ENCODE measurements around the gene SETD3.

The SETD3 gene

GRCh38 chr14:99479906-99480869 lies at the start of gene SETD3:
TSS of gene SETD3 (minus strand) at chr14:99480859. CDS start at chr14:99465805, 15,054 bp downstream.
- DNase-seq, result peak; percentile 66

DNA sequence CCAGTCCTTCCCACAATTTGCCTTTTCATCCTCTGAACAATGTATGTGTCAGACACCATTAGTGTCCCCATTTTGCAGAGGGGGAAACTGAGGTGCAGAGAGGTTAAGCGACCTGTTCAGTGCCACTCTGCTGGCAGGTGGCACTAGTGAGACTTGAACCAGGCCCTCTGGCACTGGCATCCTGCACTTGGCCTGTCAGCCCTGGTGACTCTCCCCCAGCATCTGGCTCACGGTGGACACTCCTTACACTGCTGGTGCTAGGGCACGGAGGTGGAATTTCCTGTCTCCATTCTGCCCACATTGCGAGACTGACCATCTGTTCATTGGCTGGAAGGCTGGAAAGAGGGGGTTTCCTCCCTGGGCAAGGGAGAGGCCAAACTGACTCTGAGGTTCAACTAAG lies 49.2 kb upstream of the SETD3 start:
- no peak for DNase-seq

- no peak for DNase-seq
Measured at GRCh38 chr14:99527427-99528076, 46.9 kb upstream of the SETD3 start.

GRCh38 chr14:99527026-99527425 lies 46.4 kb upstream of the SETD3 start:
- DNase-seq, result no peak

GRCh38 chr14:99525699-99526080 lies 45.0 kb upstream of the SETD3 start:
- no peak for DNase-seq

GRCh38 chr14:99524804-99525698 lies 44.4 kb upstream of the SETD3 start:
- no peak for DNase-seq

GRCh38 chr14:99524091-99524661 lies 43.5 kb upstream of the SETD3 start:
- DNase-seq, result no peak

- DNase-seq, result no peak
Measured at GRCh38 chr14:99523704-99524055, 43.0 kb upstream of the SETD3 start.

- DNase-seq, result no peak
Measured at GRCh38 chr14:99522934-99523703, 42.5 kb upstream of the SETD3 start.

- DNase-seq, result no peak
Measured at GRCh38 chr14:99522457-99522891, 41.8 kb upstream of the SETD3 start.

DNA sequence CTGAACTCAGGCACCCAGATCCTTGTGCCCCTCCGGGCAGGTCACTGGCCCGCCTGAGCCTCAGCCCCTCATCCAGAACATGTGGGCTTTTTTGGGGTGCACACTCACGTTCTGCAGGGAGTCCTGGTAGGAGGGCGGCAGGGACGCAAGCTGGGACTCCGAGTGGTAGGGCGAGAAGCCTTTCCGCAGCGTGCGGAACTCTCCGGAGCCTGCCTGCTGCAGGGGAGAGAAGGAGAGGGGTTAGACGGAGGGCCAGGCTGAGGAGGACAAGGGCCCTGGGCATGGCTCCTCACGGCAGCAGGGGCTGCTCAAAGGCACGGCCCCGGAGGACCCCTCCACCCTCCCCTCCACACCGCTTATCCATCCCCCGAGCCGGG lies 41.4 kb upstream of the SETD3 start:
- no peak for DNase-seq

DNA sequence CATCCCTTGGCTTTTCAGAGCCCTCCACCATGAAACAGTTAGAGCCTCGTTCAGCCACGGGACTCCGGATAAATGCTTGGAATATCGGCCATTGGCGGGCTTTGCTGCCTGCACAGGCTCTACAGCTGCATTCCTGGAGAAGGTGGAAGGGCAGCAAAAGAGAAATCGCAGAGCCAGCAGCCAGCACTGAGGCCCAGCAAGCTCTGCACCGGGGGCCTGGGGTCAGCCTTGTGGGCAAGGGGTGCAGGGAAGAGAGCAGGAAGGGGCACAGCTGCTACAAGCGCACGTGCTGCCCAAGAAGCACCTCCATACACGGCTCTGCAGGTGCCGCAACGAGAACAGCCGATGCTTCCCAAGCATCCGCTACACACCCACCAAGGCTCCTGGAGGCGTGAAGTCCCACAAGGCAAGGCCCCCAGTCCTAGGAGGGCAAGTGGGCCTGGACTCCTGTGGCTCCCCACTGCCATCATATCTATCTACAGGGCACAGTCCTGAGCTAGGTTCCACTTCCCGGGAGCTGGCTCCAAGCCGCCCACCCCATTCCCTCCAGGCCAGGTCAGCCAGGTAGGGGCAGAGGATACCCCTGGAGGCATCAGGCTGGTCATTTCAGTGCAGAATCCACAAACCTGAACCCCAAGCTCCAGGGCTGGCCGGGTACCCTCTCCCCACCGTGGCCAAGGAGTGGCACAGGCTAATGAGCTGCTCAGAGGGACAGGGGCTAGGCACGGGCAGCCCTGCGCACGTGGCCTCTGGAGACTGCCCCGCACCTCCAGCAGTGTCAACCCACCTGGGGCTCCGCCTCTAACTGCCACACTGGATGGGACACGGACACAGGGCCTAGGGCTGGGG lies 40.7 kb upstream of the SETD3 start:
- no peak for DNase-seq

DNA sequence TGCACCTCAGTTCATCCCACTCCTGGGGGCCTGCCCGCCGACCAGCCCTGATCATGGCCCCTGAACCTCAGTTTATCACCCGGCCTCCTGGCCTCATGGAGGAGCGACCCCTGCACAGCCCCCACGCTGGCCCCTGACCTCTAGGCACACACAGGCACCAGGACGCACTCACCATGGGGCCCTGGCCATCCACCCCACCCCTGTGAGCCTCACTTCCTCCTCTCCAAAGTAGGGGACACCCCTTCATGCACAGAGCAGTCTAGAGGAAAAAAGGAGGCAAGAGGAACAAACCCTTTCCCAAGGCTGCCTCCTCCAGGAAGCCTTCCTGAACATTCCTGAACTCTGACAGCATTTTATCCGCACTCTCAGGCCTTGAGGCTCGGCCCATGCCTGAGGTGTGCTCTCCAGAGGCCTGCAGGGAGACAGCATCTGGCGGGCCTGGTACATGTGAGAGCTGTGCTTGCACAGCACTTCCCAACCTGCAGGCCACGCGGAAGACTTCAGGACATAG lies 40.0 kb upstream of the SETD3 start:
- DNase-seq, result no peak

GRCh38 chr14:99519931-99520421 lies 39.3 kb upstream of the SETD3 start:
- DNase-seq, result no peak

- DNase-seq, result no peak
Measured at GRCh38 chr14:99519347-99519881, 38.8 kb upstream of the SETD3 start.

- DNase-seq, result peak; percentile 92
Measured at GRCh38 chr14:99518441-99519346, 38.0 kb upstream of the SETD3 start.

GRCh38 chr14:99517643-99518381 lies 37.2 kb upstream of the SETD3 start:
- DNase-seq, result no peak

DNA sequence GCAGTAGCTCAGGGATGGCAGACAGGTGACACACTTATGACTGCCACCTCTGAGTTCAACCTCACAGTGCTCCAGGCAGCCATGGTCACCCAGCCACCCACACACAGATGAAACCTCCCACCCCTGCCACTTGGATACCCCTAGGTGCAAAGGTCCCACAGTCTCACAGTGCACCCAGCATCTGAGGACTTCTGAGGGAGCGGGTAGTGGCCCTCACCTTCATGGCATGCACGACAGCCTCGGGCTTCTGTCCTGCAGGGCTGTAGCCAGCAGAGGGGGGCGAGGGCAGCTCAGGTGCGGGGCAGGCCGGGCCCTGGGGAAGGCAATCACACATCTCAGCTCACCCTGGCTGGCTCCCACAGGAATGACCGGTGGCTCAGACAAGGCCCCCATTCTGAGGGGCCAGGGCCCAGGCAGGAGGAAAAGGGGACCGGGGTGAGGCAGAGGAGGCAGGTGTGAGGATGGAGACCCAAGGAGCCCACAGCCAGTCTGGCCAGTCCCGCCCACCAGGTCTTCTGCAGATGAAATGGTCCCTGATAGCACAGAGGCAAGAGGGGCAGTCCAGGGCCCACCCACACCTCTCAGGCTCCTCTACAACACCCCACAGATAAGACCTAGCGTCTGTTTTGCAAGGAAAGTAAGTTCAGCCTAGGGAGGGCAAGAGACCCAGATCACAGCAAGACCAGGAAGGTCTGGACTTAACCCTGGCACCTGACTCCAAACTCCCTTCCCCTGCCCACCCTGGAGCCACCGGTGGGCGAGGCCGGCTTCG lies 36.4 kb upstream of the SETD3 start:
- DNase-seq, result no peak

Measured in stimulated activated CD8-positive, alpha-beta memory T cell treated with anti-CD3 and anti-CD28 coated beads, Interleukin-4, amount 100 ng/mL, for 48 hours (primary cell).